GM19397 (cell line): ENCODE data around the gene IFNA21.
"Not testable (repeated sequence)": the region's sequence is repeated elsewhere in the genome, so short reads cannot be mapped to it uniquely, and the experiment has no call there.

ENCODE experiments used
- ATAC-seq: cut with Tn5 transposase; IDR thresholded peaks from one replicate; pipeline ENCODE4 v1.9.1; 2021; ENCODE audit warnings: mild to moderate bottlenecking, moderate library complexity; ENCODE audit not compliant: unreplicated experiment

The IFNA21 gene

DNA sequence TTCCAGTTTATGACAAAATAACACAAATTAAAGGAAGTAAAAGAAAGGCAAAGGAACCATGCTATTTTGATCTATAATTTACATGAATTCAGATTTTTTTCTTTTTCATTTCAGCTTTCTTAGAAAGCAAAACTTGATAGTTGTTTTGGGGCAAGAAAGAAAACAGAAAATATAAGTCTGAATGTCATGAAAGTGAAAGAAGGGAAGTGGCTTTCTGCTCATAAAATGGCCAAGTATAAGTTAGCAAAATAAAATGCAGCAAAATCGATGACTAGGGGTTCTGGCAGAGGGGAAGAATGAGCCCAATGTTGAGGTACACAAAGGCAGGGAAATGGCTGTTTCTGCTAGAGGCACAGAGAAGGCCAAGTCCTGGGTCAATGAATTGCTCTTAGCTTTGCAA lies 21.9 kb downstream of the IFNA21 start:
- ATAC-seq: no peak

DNA sequence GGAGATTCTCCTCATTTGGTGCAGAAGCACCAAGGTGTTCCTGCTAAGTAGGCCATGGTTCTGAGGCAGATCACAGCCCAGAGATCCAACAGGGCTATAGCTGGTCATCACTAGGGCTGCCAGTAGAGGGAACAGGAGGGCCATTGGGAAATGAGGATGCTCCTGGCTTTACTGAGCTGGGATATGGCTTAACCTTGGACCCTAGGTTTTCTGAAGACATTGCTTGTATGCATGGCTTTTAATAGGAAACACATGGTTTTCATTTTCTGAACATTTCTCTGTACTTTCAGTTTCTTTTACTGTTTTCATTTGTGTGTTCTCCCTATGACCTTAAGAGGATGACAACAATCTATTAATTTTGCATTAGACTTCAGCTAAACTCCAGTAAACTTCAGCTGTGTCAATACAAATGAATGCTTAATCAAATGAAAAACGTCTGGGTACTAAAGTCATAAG lies 25.0 kb downstream of the IFNA21 start, which contains the start of gene IFNW1:
Gene IFNW1 (minus strand): TSS at position 406 of the 456 bp plus-strand sequence. CDS start 262 bp downstream, at position 144.
- ATAC-seq: no peak

DNA sequence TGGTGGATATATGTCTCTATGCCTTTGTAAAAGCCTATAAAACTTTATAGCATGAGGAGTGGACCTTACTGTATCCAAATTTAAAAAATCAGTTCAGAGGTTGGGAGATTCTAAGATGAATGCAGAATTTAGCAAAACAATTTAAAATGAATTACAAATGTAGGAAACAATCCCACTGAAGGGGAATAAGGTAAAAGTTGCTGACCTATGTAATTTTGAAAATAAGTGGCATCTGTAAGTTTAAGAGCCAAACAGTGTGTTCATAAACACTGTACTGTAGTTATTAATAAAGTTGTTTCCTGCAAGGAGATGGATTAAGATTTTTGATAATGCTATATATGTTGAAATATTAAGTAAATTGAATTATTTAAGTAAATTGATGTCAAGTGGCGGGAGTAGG lies 29.4 kb downstream of the IFNA21 start:
- ATAC-seq: no peak

DNA sequence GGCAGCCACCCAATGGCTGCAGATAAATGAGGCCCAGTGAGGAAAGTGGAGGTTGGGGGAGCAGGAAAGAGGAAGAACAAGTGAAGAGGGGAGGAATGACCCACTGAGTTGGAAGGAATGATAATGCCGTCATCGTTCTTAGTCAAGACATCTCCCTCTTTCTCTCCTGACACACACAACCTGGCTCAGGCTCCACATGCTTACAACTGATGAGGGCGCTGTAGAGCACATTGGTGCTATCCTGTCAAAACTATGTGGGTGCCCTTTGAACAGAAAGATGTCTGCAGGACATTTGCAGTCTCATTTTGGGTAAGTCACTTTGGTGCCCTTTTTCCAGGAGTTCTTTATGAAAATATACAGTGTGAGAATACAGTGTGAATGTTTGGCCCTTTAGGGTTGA lies 30.7 kb downstream of the IFNA21 start:
- ATAC-seq: no peak

DNA sequence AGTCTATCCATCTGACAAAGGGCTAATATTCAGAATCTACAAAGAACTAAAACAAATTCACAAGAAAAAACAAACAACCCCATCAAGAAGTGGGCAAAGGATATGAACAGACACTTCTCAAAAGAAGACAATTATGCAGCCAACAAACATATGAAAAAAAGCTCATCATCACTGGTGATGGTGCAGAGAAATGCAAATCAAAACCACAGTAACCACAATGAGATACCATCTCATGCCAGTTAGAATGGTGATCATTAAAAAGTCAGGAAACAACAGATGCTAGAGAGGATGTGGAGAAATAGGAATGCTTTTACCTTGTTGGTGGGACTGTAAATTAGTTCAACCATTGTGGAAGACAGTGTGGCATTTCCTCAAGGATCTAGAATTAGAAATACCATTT lies 38.3 kb downstream of the IFNA21 start:
- not testable (repeated sequence) for ATAC-seq

DNA sequence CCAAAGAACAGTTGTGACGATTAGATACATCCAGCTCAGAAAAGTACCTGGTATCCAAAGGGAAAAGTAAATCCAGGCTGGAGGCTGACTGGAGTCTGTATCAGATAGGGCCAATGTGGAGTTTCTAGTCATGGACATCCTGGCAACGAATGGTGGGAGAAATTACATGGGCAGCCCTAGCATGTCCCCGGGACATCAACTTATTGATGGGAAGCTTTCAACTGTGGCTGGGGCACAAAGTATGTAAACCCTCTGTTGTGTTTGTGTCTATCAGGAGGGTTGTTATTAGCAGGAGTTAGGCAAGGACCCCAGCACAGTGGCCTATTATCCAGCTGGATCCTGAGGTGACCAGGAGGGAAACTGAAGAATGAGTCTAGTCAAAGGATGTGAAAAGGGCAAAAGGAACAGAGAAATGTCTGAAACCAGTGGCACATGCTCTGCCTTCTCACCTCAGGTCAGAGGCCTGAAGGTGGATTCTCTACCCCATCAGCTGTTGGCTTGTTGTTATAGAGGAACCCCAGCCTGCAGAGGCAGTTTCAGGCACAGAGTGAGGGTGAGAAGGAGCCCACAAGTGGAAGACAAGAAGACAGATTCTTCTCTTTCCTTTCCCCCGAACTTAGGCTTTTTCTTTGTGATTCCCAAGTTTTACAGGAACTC lies 44.7 kb downstream of the IFNA21 start:
- peak; percentile 99 for ATAC-seq

DNA sequence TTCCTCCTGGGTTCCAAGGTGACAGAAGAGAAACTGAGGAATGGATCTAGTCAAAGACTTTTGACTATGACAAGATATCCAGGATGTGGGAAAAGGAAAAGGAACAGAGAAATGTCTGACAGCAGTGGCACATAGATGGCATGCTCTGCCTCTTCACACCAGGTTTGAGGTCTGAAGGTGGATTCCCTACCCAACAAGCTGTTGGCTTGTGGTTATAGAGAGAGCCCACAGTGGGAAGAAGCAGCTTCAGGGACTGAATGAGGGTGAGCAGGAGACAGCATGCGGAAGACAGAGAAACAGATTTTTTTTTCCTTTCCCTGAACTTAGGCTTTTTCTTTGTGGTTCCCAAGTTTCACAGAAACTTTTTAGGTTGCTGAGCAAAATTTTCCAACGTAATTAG lies 45.4 kb downstream of the IFNA21 start:
- no peak for ATAC-seq

DNA sequence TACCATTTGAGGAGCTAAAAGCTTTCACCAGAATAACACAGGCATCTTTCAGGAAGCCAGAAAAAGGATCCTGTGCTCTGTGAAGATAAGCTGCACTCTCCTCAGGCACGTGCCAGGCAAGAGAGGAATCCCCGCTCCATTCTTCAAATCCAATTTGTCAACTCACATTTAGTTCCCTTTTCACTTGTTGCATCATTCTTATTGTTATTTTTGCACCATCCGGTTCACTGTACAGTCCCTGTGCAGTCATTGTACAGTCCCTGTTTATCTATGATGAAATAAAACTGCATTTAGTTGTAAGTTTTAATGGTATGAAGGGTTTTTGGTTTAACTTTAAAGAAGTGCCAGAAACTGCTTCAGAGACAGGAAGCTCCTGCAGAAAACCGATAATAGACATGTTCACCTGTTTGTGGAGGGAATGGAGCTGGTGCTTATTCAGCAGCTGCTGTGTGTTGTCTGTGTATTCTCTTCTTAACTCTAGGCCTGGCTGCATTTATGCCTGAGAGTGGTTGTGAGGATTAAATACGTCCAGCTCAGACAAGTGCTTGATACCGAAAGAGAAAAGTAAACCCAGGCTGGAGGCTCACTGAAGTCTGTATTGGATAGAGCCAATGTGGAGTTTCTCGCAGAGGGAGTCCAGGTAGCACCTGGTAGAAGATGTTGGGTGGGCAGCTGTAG lies 47.2 kb downstream of the IFNA21 start:
- ATAC-seq: no peak
